GM18507 (cell line): Measurements from ENCODE around the gene ZNF266.

Source experiments
- DNase-seq: peaks from one replicate; pipeline ENCODE4 v3.0.0; 2011; ENCODE audit warnings: low read depth; ENCODE audit not compliant: insufficient read length; ENCODE audit errors: extremely low spot score
- FAIRE-seq: peaks from 2 replicates; lab custom pipeline; 2011; peaks lifted over from hg19 to GRCh38; lab: Jason Lieb, UNC

ZNF266 gene

DNA sequence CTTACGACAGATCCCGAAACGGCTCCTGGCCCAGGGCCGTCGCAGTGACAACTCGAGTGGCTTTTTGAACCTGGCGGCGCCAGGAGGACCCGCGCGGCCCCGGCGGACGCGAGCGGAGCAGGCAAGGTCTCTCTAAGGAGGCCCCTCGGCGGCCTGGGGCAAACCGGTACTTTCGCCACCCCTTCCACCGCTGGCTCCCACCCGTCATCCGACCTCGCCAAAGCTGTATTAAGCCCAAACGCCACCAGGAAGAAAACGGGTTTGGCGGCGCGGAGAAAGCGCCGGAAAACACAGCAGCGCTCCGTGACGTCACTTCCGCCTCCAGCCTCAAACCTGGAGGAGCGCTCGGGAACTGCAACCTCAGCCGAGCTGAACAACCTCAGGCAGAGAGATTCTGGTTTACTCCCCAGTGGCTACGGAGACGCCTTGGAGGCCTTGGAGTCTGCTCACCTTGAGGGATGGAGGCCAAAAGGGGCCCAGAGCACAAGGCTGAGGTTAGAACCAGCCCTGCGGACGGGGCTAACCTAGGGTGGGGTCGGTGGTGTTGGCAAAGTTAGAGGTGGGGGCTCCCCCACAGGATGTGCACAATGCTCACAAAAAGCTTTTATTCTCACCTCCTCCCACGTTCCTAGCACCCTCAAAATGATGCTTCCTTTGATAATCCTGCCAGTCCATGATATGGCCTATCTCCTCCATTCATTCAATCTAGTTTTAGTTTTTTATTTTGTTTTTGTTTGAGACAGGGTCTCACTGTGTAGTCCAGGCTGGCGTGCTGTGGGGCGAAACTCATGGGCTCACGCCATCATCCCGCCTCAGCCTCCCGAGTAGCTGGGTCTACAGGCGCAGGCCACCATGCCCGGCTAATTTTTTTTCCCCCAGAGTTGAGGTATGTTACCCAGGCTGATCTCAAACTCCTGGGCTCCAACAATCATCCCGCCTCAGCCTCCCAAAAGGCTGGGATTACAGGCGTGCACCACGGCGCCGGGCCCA, at the start of gene ZNF266:
Gene ZNF266, minus strand, starts transcription at position 295 of the 990 bp plus-strand sequence. CDS start 15,484 bp downstream, outside the sequence.
- peak; percentile 88 for DNase-seq
- FAIRE-seq: peak; percentile 92

GRCh38 chr19:9485140-9485539, 49.8 kb upstream of the ZNF266 start:
- FAIRE-seq (no peak), DNase-seq (no peak)

GRCh38 chr19:9474975-9475374, 39.6 kb upstream of the ZNF266 start:
- FAIRE-seq (no peak), DNase-seq (no peak)

- no peak for DNase-seq
- no peak for FAIRE-seq
These were observed 31.8 kb upstream of the ZNF266 start for GRCh38 chr19:9467161-9467560.

DNA sequence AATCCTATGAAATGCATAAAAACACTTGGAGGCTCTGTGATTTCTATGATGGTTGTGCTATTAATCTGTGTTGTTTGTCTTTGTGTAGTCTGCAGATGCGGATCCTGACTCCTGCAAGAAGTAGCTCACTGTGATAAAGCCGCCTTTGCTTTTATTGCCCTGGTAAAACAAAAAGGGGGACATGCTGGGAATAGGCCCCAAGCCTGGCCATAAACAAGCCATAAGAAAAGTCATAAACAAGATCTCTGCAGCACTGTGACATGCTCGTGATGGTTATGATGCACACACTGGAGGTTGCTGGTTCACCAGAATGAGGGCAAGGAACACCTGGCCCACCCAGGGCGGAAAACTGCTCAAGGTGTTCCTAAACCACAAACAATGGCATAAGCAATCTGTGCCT, 26.6 kb upstream of the ZNF266 start:
- FAIRE-seq: no peak

DNA sequence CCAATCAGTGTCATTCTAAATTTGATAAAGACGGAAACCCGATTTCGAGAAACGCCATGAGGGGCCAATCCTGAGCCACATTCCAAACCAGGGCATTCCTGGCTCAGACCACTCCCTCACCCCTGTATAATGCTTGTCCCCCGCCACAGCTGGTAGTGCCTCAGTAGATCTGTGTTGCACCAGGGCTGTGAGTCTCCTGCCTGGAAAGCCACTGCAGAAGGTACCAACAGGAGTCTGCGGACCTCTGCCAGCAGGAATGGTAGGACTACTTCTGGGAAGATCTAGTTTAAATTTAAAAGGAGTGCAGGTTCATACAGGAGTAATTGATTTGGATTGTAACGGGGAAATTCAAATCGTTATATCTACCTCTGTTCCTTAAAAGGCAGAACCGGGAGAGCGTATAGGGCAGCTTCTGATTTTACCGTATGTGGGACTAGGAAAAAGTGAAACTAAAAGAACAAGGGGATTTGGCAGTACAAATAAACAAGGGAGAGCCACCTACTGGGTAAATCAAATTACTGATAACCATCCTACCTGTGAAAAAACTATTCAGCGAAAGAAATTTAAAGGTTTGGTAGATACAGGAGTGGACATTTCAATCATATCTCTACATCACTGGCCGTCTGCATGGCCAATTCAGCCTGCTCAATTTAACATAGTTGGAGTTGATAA, 20.8 kb upstream of the ZNF266 start:
- DNase-seq (no peak), FAIRE-seq (no peak)

More for the DNA sequence above, 26.6 kb upstream of the ZNF266 start:
- DNase-seq: no peak

DNA sequence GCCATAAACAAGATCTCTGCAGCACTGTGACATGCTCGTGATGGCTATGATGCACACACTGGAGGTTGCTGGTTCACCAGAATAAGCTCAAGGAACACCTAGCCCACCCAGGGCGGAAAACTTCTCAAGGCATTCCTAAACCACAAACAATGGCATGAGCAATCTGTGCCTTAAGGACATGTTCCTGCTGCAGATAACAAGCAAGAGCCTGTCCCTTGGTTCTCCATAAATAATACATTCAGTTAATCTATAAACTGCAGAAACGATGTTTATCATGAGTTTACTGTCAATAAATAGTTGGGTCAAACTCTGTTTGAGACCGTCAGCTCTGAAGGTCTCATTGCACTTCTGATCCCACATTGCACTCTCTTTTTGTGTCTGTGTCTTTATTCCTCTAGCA, 18.6 kb upstream of the ZNF266 start:
- no peak for DNase-seq
- no peak for FAIRE-seq

GRCh38 chr19:9445037-9445436, 9.7 kb upstream of the ZNF266 start:
- DNase-seq (no peak), FAIRE-seq (no peak)

GRCh38 chr19:9436358-9436757, 985 bp upstream of the ZNF266 start:
- DNase-seq: no peak
- FAIRE-seq: no peak

DNA sequence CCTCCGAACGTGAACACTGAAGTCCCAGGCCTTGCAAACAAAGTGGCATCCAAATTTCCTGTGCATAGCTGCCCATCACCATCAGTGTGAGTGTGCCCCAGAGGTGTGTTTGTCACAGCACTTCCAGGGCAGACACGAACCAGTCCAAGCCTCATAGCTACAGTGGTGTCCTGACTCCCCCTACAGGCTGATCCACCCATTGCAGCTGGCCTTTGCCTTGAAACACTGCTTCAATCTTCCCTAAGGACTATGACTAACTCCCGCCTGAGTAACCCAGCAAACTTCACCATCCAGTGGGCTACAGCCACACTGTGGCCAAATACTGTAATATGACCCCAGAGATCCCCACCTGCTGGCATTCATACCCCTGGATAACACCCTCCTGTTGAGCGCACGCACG, 3.9 kb downstream of the ZNF266 start:
- FAIRE-seq (no peak), DNase-seq (no peak)

DNA sequence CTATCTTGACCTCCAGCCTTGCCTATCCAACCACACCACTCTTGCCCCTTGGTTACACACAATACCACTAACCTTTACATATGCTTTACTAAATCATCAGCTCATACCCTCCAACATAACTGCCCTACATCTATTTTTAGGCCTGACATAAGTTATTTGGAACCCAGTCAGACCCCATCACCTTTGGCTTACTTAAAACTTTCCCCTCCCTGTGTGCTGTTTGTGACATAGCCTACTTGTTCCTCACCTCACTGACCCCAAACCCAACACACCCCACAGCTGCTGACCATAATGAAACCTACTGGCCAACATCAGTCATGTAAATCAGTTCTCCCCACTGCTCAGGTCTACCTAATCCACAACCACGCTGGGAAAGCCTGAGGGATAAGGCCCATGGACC, 4.9 kb downstream of the ZNF266 start:
- no peak for DNase-seq
- no peak for FAIRE-seq

- FAIRE-seq: no peak
These were observed 7.4 kb downstream of the ZNF266 start for GRCh38 chr19:9427941-9428340.

GRCh38 chr19:9413240-9413954, 22.0 kb downstream of the ZNF266 start:
- FAIRE-seq: no peak
- DNase-seq: no peak

More at GRCh38 chr19:9427941-9428340, 7.4 kb downstream of the ZNF266 start:
- DNase-seq: no peak

- no peak for FAIRE-seq
These were observed 27.5 kb downstream of the ZNF266 start for GRCh38 chr19:9407827-9408226.

GRCh38 chr19:9406798-9407352, 28.5 kb downstream of the ZNF266 start:
- FAIRE-seq: no peak

More at GRCh38 chr19:9407827-9408226, 27.5 kb downstream of the ZNF266 start:
- no peak for DNase-seq

GRCh38 chr19:9381361-9381785, 54.0 kb downstream of the ZNF266 start:
- DNase-seq: no peak
- FAIRE-seq: no peak

More at GRCh38 chr19:9406798-9407352, 28.5 kb downstream of the ZNF266 start:
- DNase-seq: no peak

DNA sequence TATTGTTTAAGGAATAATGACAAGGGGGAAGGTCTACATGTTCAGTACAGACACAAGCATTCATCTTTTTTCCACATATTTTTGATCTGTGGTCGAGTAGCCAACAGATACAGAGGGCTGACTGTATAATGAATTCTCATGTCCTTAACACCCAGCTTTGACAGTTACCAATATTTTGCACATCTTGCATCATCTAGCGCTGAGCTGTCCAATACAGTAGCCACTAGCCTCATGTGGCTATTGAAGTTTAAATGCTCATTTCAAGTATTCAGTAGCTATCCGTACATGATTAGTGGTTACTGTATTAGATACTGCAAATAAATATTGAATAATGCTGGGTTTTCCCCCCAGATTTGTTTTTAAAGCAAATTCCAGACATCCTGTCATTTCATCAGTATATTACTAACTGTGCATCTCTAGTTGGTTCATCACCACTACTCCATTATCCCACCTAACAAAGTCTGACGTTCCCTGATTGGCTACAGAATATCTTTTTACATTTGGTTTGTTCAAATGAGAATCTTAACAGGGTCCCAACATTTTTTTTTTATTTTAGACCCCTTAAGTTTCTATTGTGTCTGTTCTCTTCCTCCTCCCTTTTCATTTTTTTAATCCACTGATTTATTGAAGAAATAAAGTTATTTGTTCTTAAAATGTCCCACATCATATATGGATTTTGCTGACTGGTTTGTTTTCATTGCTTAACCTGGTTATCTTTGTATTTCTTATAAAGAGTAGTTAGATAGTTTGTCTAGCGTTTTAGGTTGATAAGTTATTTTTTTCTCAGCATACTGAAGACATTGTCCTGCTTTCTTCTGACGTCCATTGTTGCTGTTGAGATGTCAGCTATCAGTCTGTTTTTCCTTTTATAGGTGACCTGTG, 64.4 kb downstream of the ZNF266 start:
- DNase-seq (no peak), FAIRE-seq (no peak)

DNA sequence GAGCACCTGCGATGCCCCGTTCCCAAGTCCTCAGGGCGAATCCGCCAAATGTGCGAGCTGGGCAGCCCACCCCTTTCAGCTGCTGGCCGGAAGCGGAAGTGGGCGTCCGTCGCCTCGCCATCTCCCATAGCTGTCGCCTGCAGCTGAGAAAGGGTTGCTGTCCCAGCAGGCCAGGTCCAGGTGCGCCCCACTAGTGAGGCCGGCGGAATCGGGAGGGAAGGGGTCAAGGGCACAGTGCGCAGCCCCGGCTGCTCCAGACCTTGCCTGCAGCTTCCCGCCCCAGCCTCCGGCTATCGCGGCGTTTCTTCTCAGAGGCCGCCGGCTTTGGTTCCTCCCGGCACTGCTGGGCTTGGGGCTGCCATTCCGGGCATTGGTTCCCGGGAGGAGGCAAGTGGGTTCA, 72.5 kb downstream of the ZNF266 start, which contains the start of gene ZNF177:
Gene ZNF177, plus strand, starts transcription at position 109 of the 400 bp plus-strand sequence. CDS start 15,299 bp downstream, outside the sequence.
- DNase-seq (no peak), FAIRE-seq (no peak)
